B cell (primary cell): ENCODE measurements around the gene CPA4. TPM values are rescaled to one million over a fixed set of nuclear protein-coding genes. Genes with fewer than 3 reads are reported as not detected.

ENCODE experiments used
- ATAC-seq: fragments of 200-7000 bp; cut with Tn5 transposase; one replicate; pipeline ENCODE4 v1.10.0; 2021; ENCODE audit warnings: low read depth, mild to moderate bottlenecking, moderate number of reproducible peaks, moderate library complexity
- CTCF ChIA-PET: fragments of 350-600 bp; sonication (Branson Sonifier 250); formaldehyde crosslinking; loops from one replicate; lab custom pipeline; 2021; ENCODE audit warnings: antibody characterized with exemption, inconsistent platforms; lab: Charles Lee
- POLR2A ChIA-PET: fragments of 350-600 bp; sonication (Branson Sonifier 250); formaldehyde crosslinking; loops from one replicate; lab custom pipeline; 2021; ENCODE audit warnings: antibody characterized with exemption; lab: Charles Lee
- DNase-seq: peaks from one replicate; pipeline ENCODE4 v3.0.0; 2013
- H2AFZ ChIP-seq: 2 replicates; pipeline ENCODE4 v1.6.1; 2012; ENCODE audit warnings: mild to moderate bottlenecking, low read depth, low read length; ENCODE audit not compliant: insufficient read depth, poor library complexity, severe bottlenecking
- H3K27ac ChIP-seq, 2 donors: 1 replicate in 1 of 2; 2 replicates in 1 of 2; pipeline ENCODE4 v1.5.1; 2012 to 2013; ENCODE audit warnings: low read length in 2 of 2, mild to moderate bottlenecking in 2 of 2, moderate library complexity in 1 of 2
- H3K27me3 ChIP-seq, 4 experiments: fragments of 200-600 bp in 1 of 4; sonication (generic) in 1 of 4; replicated peaks in 1 of 4; 1 replicate in 2 of 4; 2 replicates in 2 of 4; pipeline versions ENCODE4 v1.6.1 to v1.7.0; 2013 to 2016; ENCODE audit warnings: low read length in 3 of 4, mild to moderate bottlenecking in 2 of 4, mixed read lengths in 1 of 4, moderate library complexity in 1 of 4; ENCODE audit not compliant: insufficient read depth in 4 of 4, control insufficient read depth in 3 of 4; ENCODE audit errors: control extremely low read depth in 1 of 4
- H3K36me3 ChIP-seq, 2 experiments: replicated peaks in 1 of 2; 1 replicate in 1 of 2; 2 replicates in 1 of 2; pipeline versions ENCODE4 v1.6.1 to v1.7.1; 2013; ENCODE audit warnings: low read length in 1 of 2; ENCODE audit not compliant: insufficient read depth in 2 of 2, control insufficient read depth in 1 of 2; ENCODE audit errors: control extremely low read depth in 1 of 2, extremely low read depth in 1 of 2
- H3K4me1 ChIP-seq, 2 donors: fragments of 200-600 bp in 1 of 2; sonication (generic) in 1 of 2; 1 replicate in 1 of 2; 2 replicates in 1 of 2; pipeline versions ENCODE4 v1.5.1 to v1.6.1; 2013 to 2017; ENCODE audit warnings: low read length in 2 of 2; ENCODE audit not compliant: control insufficient read depth in 2 of 2, insufficient read depth in 2 of 2
- H3K4me2 ChIP-seq: replicated peaks from 2 replicates; pipeline ENCODE3; 2012; ENCODE audit warnings: mild to moderate bottlenecking, low read depth, low read length; ENCODE audit not compliant: poor library complexity, severe bottlenecking
- H3K4me3 ChIP-seq, 5 experiments: fragments of 200-600 bp in 1 of 5; sonication (generic) in 1 of 5; 1 replicate in 3 of 5; 2 replicates in 2 of 5; pipeline versions ENCODE4 v1.5.1 to v1.7.0; 2011 to 2016; ENCODE audit warnings: low read length in 4 of 5, mild to moderate bottlenecking in 4 of 5, low read depth in 2 of 5, control low read depth in 1 of 5, moderate library complexity in 1 of 5; ENCODE audit not compliant: insufficient read depth in 1 of 5; ENCODE audit errors: control extremely low read depth in 1 of 5, extremely low read depth in 1 of 5
- H3K79me2 ChIP-seq: fragments of 200-600 bp; sonication (generic); one replicate; pipeline ENCODE4 v1.6.0; 2016; ENCODE audit warnings: low read length; ENCODE audit not compliant: control insufficient read depth, insufficient read depth
- H3K9ac ChIP-seq: fragments of 200-600 bp; sonication (generic); 2 replicates; pipeline ENCODE4 v1.6.1; 2017; ENCODE audit warnings: mild to moderate bottlenecking, low read length, moderate library complexity
- H3K9me3 ChIP-seq, 3 donors: one replicate each; pipeline versions ENCODE4 v1.6.1 to v1.7.1; 2013; ENCODE audit warnings: low read length in 2 of 3; ENCODE audit not compliant: control insufficient read depth in 2 of 3, insufficient read depth in 1 of 3; ENCODE audit errors: control extremely low read depth in 1 of 3
- H4K20me1 ChIP-seq: 2 replicates; pipeline ENCODE4 v1.6.0; 2012; ENCODE audit warnings: mild to moderate bottlenecking, low read length; ENCODE audit not compliant: insufficient read depth, control insufficient read depth, poor library complexity, severe bottlenecking
- H3K27ac Mint-ChIP-seq: one replicate; pipeline ENCODE4 v1.8.0; 2021; ENCODE audit warnings: mixed read lengths
- H3K27me3 Mint-ChIP-seq: one replicate; pipeline ENCODE4 v1.8.0; 2021; ENCODE audit warnings: mixed read lengths
- H3K4me1 Mint-ChIP-seq: one replicate; pipeline ENCODE4 v1.8.0; 2021; ENCODE audit warnings: mixed read lengths
- H3K4me3 Mint-ChIP-seq: one replicate; pipeline ENCODE4 v1.8.0; 2021; ENCODE audit warnings: mixed read lengths
- H3K9me3 Mint-ChIP-seq: one replicate; pipeline ENCODE4 v1.8.0; 2022; ENCODE audit warnings: mixed read lengths; ENCODE audit not compliant: insufficient read depth
- EZH2 ChIP-seq: IDR thresholded peaks from 2 replicates; pipeline ENCODE4 v1.6.1; 2012; ENCODE audit warnings: borderline replicate concordance, low read depth, mild to moderate bottlenecking, moderate library complexity, low read length; ENCODE audit not compliant: insufficient read depth, poor library complexity, severe bottlenecking
- WGBS: methylation state at CpG from one replicate; pipeline ENCODE4 v1.1.5; 2013; ENCODE audit warnings: missing lambda C conversion rate; ENCODE audit not compliant: insufficient coverage; 5-methylcytosine and 5-hydroxymethylcytosine counted together
- intact Hi-C: fragments of 100-400 bp; cut with micrococcal nuclease; formaldehyde crosslinking; loops from one replicate; pipeline ENCODE4 v1.10.0; 2022
- polyA plus RNA-seq: library from polyadenylated mRNA; depleted of rRNA; stranded (reverse); fragments of >200 nt; gene quantifications from 2 replicates; pipeline ENCODE4 v1.2.3, GENCODE V29; 2012
- total RNA-seq, 2 donors: library from RNA; stranded (reverse); fragments of 120-200 nt in 1 of 2; gene quantifications; 1 replicate in 1 of 2; 2 replicates in 1 of 2; pipeline versions ENCODE4 v1.2.3 to v1.2.4, GENCODE V29; 2013 to 2022
- TF ChIP-seq, protein P1 (sequence below): fragments of 200-600 bp; IDR thresholded peaks from one replicate; pipeline ENCODE4 v1.8.0; 2022; ENCODE audit warnings: antibody characterized with exemption, mild to moderate bottlenecking

The CPA4 gene
- total and polyA plus RNA-seq, 2 donors (not counting 1 experiment from before 2014, with no cell fraction given) = not detected

DNA sequence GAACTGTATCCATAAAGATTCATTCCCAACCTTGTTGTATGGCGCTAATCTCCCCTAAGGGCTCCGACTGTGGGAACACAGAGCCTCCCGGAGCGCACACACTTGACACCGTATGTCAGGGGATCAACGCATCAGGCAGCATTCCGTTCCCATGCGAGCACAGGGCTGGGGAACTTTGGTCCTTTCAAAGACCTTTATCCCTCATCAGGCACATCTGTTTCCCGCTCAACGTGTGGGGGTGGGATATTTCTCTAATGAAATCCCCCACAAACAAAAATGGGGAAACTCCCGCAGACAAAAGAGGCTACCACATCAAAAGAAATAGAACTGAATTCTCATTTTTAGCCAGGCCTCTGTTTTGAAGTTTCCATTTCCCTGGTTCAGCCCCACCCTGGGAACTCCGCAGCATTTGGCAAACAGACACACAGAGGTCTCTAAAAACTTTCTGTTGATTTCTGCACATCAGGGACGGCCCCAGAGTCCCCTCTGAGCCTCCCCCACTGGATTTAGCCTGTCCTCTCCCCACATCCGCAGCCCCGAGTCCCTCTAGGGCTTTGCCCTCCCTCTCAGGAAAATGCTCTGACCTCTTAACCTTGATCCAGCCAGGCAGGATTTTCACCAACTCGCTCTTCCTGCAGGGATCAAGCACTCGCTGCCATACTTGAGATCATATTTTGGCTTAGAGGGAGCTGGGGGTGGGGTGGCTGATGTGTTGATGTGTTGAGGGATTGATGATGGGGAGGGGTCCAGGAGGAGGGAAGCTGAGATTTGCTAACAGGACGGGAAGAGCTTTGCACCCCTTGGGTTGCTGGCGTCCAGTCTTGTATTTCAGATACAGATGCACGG lies 58.2 kb downstream of the CPA4 start:
- Histone ChIP-seq H3K79me2 (no peaks in the 10 kb centered on the region), H3K4me1 (no peaks in the 10 kb centered on the region), H3K36me3 (no peaks in the 10 kb centered on the region), H3K4me2 (no peak overlapping the region), H4K20me1 (no peaks in the 10 kb centered on the region), H3K27ac (no peak overlapping the region), H3K4me3 (no peak overlapping the region), H2AFZ (no peak overlapping the region), H3K9me3 (no peaks in the 10 kb centered on the region), H3K9ac (no peak overlapping the region), H3K27me3 (no peaks in the 10 kb centered on the region)
- H3K27me3 Mint-ChIP-seq = peaks cover 18% of the 10 kb centered on the region
- POLR2A ChIA-PET = no interaction called here
- intact Hi-C loops = no loop called here
- CTCF ChIA-PET = no interaction called here
- ATAC-seq (no peak), DNase-seq (no peak)
- no peak for TF ChIP-seq EZH2
- TF ChIP-seq, protein P1, sequence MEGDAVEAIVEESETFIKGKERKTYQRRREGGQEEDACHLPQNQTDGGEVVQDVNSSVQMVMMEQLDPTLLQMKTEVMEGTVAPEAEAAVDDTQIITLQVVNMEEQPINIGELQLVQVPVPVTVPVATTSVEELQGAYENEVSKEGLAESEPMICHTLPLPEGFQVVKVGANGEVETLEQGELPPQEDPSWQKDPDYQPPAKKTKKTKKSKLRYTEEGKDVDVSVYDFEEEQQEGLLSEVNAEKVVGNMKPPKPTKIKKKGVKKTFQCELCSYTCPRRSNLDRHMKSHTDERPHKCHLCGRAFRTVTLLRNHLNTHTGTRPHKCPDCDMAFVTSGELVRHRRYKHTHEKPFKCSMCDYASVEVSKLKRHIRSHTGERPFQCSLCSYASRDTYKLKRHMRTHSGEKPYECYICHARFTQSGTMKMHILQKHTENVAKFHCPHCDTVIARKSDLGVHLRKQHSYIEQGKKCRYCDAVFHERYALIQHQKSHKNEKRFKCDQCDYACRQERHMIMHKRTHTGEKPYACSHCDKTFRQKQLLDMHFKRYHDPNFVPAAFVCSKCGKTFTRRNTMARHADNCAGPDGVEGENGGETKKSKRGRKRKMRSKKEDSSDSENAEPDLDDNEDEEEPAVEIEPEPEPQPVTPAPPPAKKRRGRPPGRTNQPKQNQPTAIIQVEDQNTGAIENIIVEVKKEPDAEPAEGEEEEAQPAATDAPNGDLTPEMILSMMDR = no peak
- no peaks in the 10 kb centered on the region for H3K4me1 Mint-ChIP-seq
- no peaks in the 10 kb centered on the region for H3K9me3 Mint-ChIP-seq
- 80% methylated on average over 12 of the region's 20 CpGs for WGBS
- no peak overlapping the region for H3K27ac Mint-ChIP-seq
- no peak overlapping the region for H3K4me3 Mint-ChIP-seq

DNA sequence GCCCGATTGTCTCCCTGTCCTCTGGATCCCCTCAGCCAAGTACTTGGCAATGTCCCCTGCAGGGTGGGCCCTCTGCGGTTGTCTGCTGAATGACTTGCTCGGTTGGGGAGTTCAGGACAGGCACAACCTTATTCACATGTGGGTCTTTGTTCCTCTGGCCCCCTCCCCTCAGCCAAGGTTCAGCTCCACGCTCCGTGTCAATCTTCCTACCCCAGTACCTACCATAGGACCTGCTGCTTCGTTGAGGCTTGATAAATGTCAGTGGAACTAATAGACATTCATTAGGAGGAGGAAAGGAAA lies 58.8 kb downstream of the CPA4 start:
- no peak overlapping the region for H3K27ac ChIP-seq
- no peaks in the 10 kb centered on the region for H4K20me1 ChIP-seq
- DNase-seq (no peak), ATAC-seq (no peak)
- Mint-ChIP-seq H3K9me3 (no peaks in the 10 kb centered on the region), H3K4me1 (no peaks in the 10 kb centered on the region), H3K27ac (no peak overlapping the region), H3K27me3 (peaks cover 18% of the 10 kb centered on the region), H3K4me3 (no peak overlapping the region)
- H3K9ac ChIP-seq = no peak overlapping the region
- no peak overlapping the region for H3K4me3 ChIP-seq
- no peak overlapping the region for H2AFZ ChIP-seq
- no peaks in the 10 kb centered on the region for H3K9me3 ChIP-seq
- H3K4me2 ChIP-seq = no peak overlapping the region
- WGBS = 81% methylated on average over 4 of the region's 6 CpGs
- H3K4me1 ChIP-seq = no peaks in the 10 kb centered on the region
- ChIA-PET POLR2A (no interaction called here), CTCF (no interaction called here)
- H3K79me2 ChIP-seq = no peaks in the 10 kb centered on the region
- no peak for TF ChIP-seq EZH2
- TF ChIP-seq, protein P1 = no peak
- intact Hi-C loops = no loop called here
- no peaks in the 10 kb centered on the region for H3K36me3 ChIP-seq
- no peaks in the 10 kb centered on the region for H3K27me3 ChIP-seq
